Ovary (tissue), 9 donors: ENCODE results near the gene BRK1. TPM values are rescaled to one million over a fixed set of nuclear protein-coding genes. Genes with fewer than 3 reads are reported as not detected.
"Not testable (repeated sequence)": the region's sequence is repeated elsewhere in the genome, so short reads cannot be mapped to it uniquely, and the experiment has no call there.

Experiments
- DNase-seq, 5 donors: peaks; one replicate each; pipeline ENCODE4 v3.0.0-alpha.2; 2019 to 2020
- H3K27ac ChIP-seq, 2 donors: fragments of 200-600 bp; one replicate each; pipeline versions ENCODE4 v1.5.1 to v1.8.0; 2019 to 2022
- H3K27me3 ChIP-seq: fragments of 200-600 bp; one replicate; pipeline ENCODE4 v1.8.0; 2022
- H3K36me3 ChIP-seq: fragments of 200-600 bp; sonication (generic); one replicate; pipeline ENCODE4 v1.5.1; 2019
- H3K4me1 ChIP-seq: one replicate; pipeline ENCODE4 v1.8.1; 2013; ENCODE audit warnings: mild to moderate bottlenecking, moderate library complexity; ENCODE audit not compliant: insufficient read depth
- H3K4me3 ChIP-seq: fragments of 200-600 bp; sonication (generic); one replicate; pipeline ENCODE4 v1.5.1; 2017
- H3K9me3 ChIP-seq, 2 donors: fragments of 200-600 bp in 1 of 2; sonication (generic) in 1 of 2; one replicate each; pipeline versions ENCODE4 v1.5.1 to v1.8.1; 2013 to 2019; ENCODE audit warnings: mild to moderate bottlenecking in 1 of 2, moderate library complexity in 1 of 2
- EP300 ChIP-seq: sonication (generic); formaldehyde crosslinking; IDR thresholded peaks from one replicate; pipeline ENCODE4 v1.6.1; 2017; ENCODE audit warnings: antibody characterized with exemption
- POLR2A ChIP-seq: fragments of 450-650 bp; IDR thresholded peaks from one replicate; pipeline ENCODE4 v1.6.1; 2017; ENCODE audit warnings: antibody characterized with exemption, mild to moderate bottlenecking, moderate library complexity
- WGBS, 3 donors: extraction: QIAGEN DNeasy Blood & Tissue Kit in 1 of 3; methylation state at CpG; one replicate each; pipeline versions ENCODE4 v1.1.5 to v1.1.7; 2013 to 2017; 5-methylcytosine and 5-hydroxymethylcytosine counted together
- intact Hi-C, 4 donors: fragments of 100-400 bp; cut with DNase I; formaldehyde crosslinking; loops; one replicate each; pipeline versions ENCODE4 v1.11.0 to v1.15.1; 2022 to 2023
- polyA plus RNA-seq, 2 donors: library from polyadenylated mRNA; stranded (reverse); fragments of 200-250 nt in 1 of 2; fragments of 350-450 nt in 1 of 2; fragmentation: Illumina TruSeq in 1 of 2; extraction: RNeasy Lipid Tissue Mini Kit (QIAGEN cat#74804) in 1 of 2; gene quantifications; one replicate each; pipeline ENCODE4 v1.2.3, GENCODE V29; 2013 to 2014
- total RNA-seq, 7 donors: library from RNA; depleted of rRNA in 2 of 7; stranded (reverse); fragments of >200 nt in 2 of 7; fragmentation: NEBNext Ultra II Directional in 3 of 7; extraction: Animal tissue kit (Norgen Biotek cat#: 25700) in 3 of 7; gene quantifications; one replicate each; pipeline versions ENCODE4 v1.1.0 to v1.2.4, GENCODE V29; 2016 to 2023
- TF ChIP-seq, protein P1 (sequence below), 3 donors: fragments of 450-650 bp in 2 of 3; fragments of 200-600 bp in 1 of 3; IDR thresholded peaks; one replicate each; pipeline versions ENCODE4 v1.5.1 to v1.8.0; 2016 to 2022; ENCODE audit warnings: antibody characterized with exemption in 3 of 3, mild to moderate bottlenecking in 1 of 3
- donor health status: DM: no; HTN: no; CAD: no; lungs with moderate emphysema.
- donor health status: DM: no; HTN: no; CAD: no.
- donor health status: Bipolar disorder and iron deficiency.
- donor health status: DM: yes; HTN: yes; CAD: no.
- donor health status: DM: no; HTN: no; CAD: no.
- donor health status: DM: yes; HTN: yes; CAD: no.

The BRK1 gene
- total and polyA plus RNA-seq, 9 donors = 69.7 to 292 (median 124) TPM

- no peak overlapping the region for H3K4me3 ChIP-seq
- DNase-seq = no peak
- TF ChIP-seq, protein P1, sequence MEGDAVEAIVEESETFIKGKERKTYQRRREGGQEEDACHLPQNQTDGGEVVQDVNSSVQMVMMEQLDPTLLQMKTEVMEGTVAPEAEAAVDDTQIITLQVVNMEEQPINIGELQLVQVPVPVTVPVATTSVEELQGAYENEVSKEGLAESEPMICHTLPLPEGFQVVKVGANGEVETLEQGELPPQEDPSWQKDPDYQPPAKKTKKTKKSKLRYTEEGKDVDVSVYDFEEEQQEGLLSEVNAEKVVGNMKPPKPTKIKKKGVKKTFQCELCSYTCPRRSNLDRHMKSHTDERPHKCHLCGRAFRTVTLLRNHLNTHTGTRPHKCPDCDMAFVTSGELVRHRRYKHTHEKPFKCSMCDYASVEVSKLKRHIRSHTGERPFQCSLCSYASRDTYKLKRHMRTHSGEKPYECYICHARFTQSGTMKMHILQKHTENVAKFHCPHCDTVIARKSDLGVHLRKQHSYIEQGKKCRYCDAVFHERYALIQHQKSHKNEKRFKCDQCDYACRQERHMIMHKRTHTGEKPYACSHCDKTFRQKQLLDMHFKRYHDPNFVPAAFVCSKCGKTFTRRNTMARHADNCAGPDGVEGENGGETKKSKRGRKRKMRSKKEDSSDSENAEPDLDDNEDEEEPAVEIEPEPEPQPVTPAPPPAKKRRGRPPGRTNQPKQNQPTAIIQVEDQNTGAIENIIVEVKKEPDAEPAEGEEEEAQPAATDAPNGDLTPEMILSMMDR (IDR thresholded peaks at IDR 0.05) = no peak
- TF ChIP-seq EP300 = no peak
- no peak for TF ChIP-seq POLR2A
- H3K9me3 ChIP-seq = no peaks in the 10 kb centered on the region
- H3K27me3 ChIP-seq = no peaks in the 10 kb centered on the region
- peaks cover 6% of the 10 kb centered on the region for H3K4me1 ChIP-seq
- H3K36me3 ChIP-seq = no peaks in the 10 kb centered on the region
- H3K27ac ChIP-seq = no peak overlapping the region
- 44 to 66% (median 50%) methylated on average over 4 of the region's 4 CpGs for WGBS, 3 donors
- intact Hi-C loops = no loop called here
Measured at GRCh38 chr3:10119376-10119775, 3.9 kb downstream of the BRK1 start.

DNA sequence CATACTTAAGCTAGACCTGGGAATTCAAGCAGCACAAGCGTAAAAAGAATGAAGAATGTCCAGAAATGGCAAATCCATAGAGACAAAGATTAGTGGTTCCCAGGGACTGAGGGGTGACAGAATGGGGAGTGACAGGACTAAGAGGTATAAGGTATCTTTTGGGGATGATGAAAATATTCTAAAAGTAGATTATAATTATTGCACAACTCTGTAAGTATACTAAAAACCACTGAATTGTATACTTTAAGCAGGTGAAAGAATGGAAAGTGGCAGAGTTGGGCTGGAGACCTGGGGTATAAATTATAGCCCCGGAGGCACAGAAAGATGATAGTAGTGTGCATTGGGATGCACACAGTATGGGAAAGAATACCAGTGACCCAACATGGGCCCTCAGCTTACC, 5.6 kb downstream of the BRK1 start:
- Histone ChIP-seq H3K9me3 (no peaks in the 10 kb centered on the region), H3K36me3 (no peaks in the 10 kb centered on the region), H3K4me3 (no peak overlapping the region), H3K27me3 (no peaks in the 10 kb centered on the region), H3K27ac (no peak overlapping the region), H3K4me1 (peaks cover 6% of the 10 kb centered on the region)
- intact Hi-C loops = no loop called here
- 90 to 95% (median 92%) methylated on average over 2 of the region's 2 CpGs for WGBS, 3 donors
- no peak for TF ChIP-seq EP300
- TF ChIP-seq POLR2A = no peak
- TF ChIP-seq, protein P1 (IDR thresholded peaks at IDR 0.05) = no peak
- DNase-seq = no peak

DNA sequence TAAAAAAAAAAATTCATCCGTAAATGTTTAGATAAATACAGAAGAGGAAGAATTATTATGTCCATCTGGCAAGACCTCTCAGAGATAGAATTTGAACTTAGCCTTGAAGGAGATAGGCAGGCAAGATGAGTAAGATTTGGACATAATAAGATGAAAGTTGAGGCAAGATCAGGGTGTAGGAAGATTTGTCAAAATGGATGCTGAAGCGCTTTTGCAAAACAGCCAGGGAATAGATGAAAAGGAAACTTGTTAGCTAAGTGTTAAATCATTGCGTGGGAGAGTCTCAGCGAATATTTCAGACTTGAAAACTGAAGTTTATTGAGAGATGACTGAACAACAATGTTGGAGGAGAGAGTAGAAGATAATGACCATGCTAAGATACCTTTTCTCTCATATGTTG, 7.2 kb downstream of the BRK1 start:
- Histone ChIP-seq H3K4me1 (peaks cover 2% of the 10 kb centered on the region), H3K4me3 (no peak overlapping the region), H3K27ac (no peak overlapping the region), H3K36me3 (no peaks in the 10 kb centered on the region), H3K27me3 (no peaks in the 10 kb centered on the region), H3K9me3 (no peaks in the 10 kb centered on the region)
- DNase-seq = no peak
- WGBS, 3 donors = 22 to 45% (median 28%) methylated on average over 4 of the region's 4 CpGs
- TF ChIP-seq POLR2A = no peak
- TF ChIP-seq EP300 = no peak
- TF ChIP-seq, protein P1 (IDR thresholded peaks at IDR 0.05) = no peak
- intact Hi-C loops = no loop called here

DNA sequence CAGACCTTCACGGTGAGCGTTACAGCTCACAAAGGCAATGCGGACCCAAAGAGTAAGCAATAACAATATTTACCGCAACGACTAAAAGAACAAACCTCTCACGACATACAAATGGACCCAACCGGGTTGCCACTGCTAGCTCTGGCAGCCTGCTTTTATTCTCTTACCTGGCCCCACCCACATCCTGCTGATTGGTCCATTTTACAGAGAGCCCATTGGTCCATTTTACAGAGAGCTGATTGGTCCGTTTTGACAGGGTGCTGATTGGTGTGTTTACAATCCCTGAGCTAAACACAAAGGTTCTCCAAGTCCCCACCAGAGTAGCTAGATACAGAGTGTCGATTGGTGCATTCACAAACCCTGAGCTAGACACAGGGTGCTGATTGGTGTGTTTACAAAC, 20.4 kb downstream of the BRK1 start:
- DNase-seq, H3K9me3 ChIP-seq, H3K36me3 ChIP-seq, H3K4me3 ChIP-seq, H3K27ac ChIP-seq, H3K4me1 ChIP-seq, intact Hi-C loops, H3K27me3 ChIP-seq: not testable (repeated sequence)
- 89 to 95% (median 93%) methylated on average over 9 of the region's 9 CpGs for WGBS, 3 donors

DNA sequence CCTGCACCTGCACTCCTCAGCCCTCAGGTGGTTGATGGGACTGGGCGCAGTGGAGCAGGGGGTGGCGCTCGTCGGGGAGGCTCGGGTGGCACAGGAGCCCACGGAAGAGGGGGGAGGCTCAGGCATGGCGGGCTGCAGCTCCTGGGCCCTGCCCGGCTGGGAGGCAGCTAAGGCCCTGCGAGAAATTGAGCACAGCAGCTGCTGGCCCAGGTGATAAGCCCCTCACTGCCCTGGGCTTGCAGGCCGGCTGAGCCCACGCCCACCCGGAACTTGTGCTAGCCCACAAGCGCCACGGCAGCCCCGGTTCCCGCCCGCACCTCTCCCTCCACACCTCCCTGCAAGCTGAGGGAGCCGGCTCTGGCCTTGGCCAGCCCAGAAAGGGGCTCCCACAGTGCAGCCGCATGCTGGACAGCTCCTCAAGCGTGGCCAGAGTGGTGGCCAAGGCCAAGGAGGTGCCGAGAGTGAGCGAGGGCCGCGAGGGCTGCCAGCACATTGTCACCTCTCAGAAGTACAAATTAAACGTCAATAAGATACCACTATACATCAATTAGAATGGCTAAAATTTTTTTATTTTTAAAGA, 21.0 kb downstream of the BRK1 start:
- DNase-seq = no peak
- TF ChIP-seq, protein P1 (IDR thresholded peaks at IDR 0.05) = no peak
- TF ChIP-seq POLR2A (no peak), EP300 (no peak)
- H3K27me3 ChIP-seq = no peaks in the 10 kb centered on the region
- H3K9me3 ChIP-seq = no peaks in the 10 kb centered on the region
- peaks cover 1% of the 10 kb centered on the region for H3K4me1 ChIP-seq
- H3K36me3 ChIP-seq = no peaks in the 10 kb centered on the region
- H3K4me3 ChIP-seq = no peak overlapping the region
- intact Hi-C loops = no loop called here
- WGBS, 3 donors = 82 to 90% (median 83%) methylated on average over 25 of the region's 25 CpGs
- H3K27ac ChIP-seq = no peak overlapping the region
